MM.1S (cell line): ENCODE measurements around the gene TXNRD1.

Experiments used
- DNase-seq: peaks from one replicate; pipeline ENCODE4 v3.0.0-alpha.2; 2015
- H2AFZ ChIP-seq: fragments of 300-600 bp; sonication (generic); 2 replicates; pipeline ENCODE4 v1.6.0; 2016; ENCODE audit warnings: antibody characterized with exemption, low read length
- H3F3A ChIP-seq: fragments of 300-600 bp; sonication (generic); 2 replicates; pipeline ENCODE4 v1.6.1; 2016; ENCODE audit warnings: mild to moderate bottlenecking, antibody characterized with exemption, low read length, moderate library complexity, mixed read lengths; ENCODE audit not compliant: insufficient read depth
- H3K27ac ChIP-seq: fragments of 300-600 bp; sonication (generic); 2 replicates; pipeline ENCODE4 v1.5.1; 2016; ENCODE audit warnings: mild to moderate bottlenecking, low read length
- H3K27me3 ChIP-seq: fragments of 300-600 bp; sonication (generic); replicated peaks from 2 replicates; pipeline ENCODE4 v1.6.0; 2016; ENCODE audit warnings: low read length; ENCODE audit not compliant: insufficient read depth
- H3K36me3 ChIP-seq: fragments of 300-600 bp; sonication (generic); replicated peaks from 2 replicates; pipeline ENCODE4 v1.6.1; 2016; ENCODE audit warnings: mild to moderate bottlenecking, low read length, mixed read lengths; ENCODE audit not compliant: insufficient read depth
- H3K4me1 ChIP-seq: fragments of 300-600 bp; sonication (generic); 2 replicates; pipeline ENCODE4 v1.6.1; 2016; ENCODE audit warnings: low read length, mixed read lengths
- H3K4me2 ChIP-seq: fragments of 300-600 bp; sonication (generic); 2 replicates; pipeline ENCODE4 v1.6.0; 2016; ENCODE audit warnings: low read depth, low read length
- H3K4me3 ChIP-seq: fragments of 300-600 bp; sonication (generic); 2 replicates; pipeline ENCODE4 v1.5.1; 2016; ENCODE audit warnings: low read length, mixed read lengths
- H3K79me2 ChIP-seq: fragments of 300-600 bp; sonication (generic); 2 replicates; pipeline ENCODE4 v1.6.1; 2016; ENCODE audit warnings: mixed run types, low read length, mixed read lengths
- H3K9ac ChIP-seq: fragments of 300-600 bp; sonication (generic); 2 replicates; pipeline ENCODE4 v1.6.1; 2016; ENCODE audit warnings: low read length, mixed read lengths
- H3K9me2 ChIP-seq: fragments of 300-600 bp; sonication (generic); replicated peaks from 2 replicates; pipeline ENCODE4 v1.6.1; 2016; ENCODE audit warnings: mild to moderate bottlenecking, low read length, mixed read lengths; ENCODE audit not compliant: insufficient read depth
- H3K9me3 ChIP-seq: fragments of 300-600 bp; sonication (generic); replicated peaks from 2 replicates; pipeline ENCODE4 v1.6.1; 2016; ENCODE audit warnings: mild to moderate bottlenecking, low read length, mixed read lengths; ENCODE audit not compliant: insufficient read depth
- H4K20me1 ChIP-seq: fragments of 300-600 bp; sonication (generic); 2 replicates; pipeline ENCODE4 v1.6.1; 2016; ENCODE audit warnings: mild to moderate bottlenecking, low read length, moderate library complexity, mixed read lengths; ENCODE audit not compliant: insufficient read depth
- CTCF ChIP-seq: fragments of 300-600 bp; sonication (generic); IDR thresholded peaks from 2 replicates; pipeline ENCODE4 v1.5.1; 2016; ENCODE audit warnings: antibody characterized with exemption, low read length, mixed read lengths
- EZH2 ChIP-seq: fragments of 300-600 bp; sonication (generic); optimal IDR thresholded peaks from 2 replicates; pipeline ENCODE3; 2017; ENCODE audit warnings: low read depth, mild to moderate bottlenecking, antibody characterized with exemption, low read length, mixed read lengths
- EZH2phosphoT487 ChIP-seq: fragments of 300-600 bp; sonication (generic); IDR thresholded peaks from 2 replicates; pipeline ENCODE4 v1.6.1; 2018; ENCODE audit warnings: antibody characterized with exemption, low read length

Gene TXNRD1

DNA sequence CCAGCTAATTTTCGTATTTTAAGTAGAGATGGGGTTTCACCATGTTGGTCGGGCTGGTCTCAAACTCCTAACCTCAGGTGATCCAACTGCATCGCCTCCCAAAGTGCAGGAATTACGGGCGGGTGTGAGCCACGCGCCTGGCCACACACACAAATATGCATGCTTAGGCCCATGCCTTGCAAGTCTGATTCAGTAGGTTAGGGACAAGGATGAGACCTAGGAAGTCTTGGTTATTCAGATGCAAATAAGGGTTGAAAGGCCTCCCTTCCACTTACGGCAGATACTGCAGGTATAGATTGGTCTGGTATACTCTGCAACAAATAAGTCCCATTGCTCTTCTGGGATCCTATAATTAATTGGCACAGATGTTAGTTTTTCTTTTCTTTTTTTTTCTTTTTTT is 32.9 kb downstream of the TXNRD1 start:
- Histone ChIP-seq H3K36me3 (no peaks in the 10 kb centered on the region), H3K9me3 (no peaks in the 10 kb centered on the region), H3K9me2 (no peaks in the 10 kb centered on the region), H3F3A (no peaks in the 10 kb centered on the region), H3K27ac (no peak overlapping the region), H4K20me1 (no peaks in the 10 kb centered on the region), H3K27me3 (no peaks in the 10 kb centered on the region), H3K4me3 (no peak overlapping the region), H3K9ac (no peak overlapping the region), H2AFZ (no peak overlapping the region), H3K4me1 (no peaks in the 10 kb centered on the region), H3K4me2 (no peak overlapping the region), H3K79me2 (no peaks in the 10 kb centered on the region)
- TF ChIP-seq EZH2 (no peak), CTCF (no peak), EZH2phosphoT487 (no peak)
- no peak for DNase-seq

- DNase-seq: no peak
Measured at GRCh38 chr12:104249017-104249416, 33.4 kb downstream of the TXNRD1 start.

DNA sequence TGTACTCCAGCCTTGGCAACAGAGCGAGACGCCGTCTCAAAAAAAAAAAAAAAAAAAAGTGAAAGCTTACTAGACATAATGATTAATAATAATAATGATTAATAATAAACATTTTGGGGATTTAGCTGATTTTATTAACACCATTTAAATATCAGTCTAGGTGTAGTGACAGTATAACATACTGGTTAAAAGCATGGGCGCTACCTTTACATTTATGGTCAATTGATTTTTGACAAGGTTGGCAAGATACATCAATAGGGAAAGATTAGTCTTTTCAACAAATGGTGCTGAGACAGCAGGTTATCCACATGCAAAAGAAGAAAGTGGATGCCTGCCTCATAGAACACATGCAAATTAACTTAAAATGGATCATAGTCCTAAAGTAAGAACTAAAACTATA is 34.3 kb downstream of the TXNRD1 start:
- no peak for DNase-seq
- Histone ChIP-seq H3K9me2 (no peaks in the 10 kb centered on the region), H3K36me3 (no peaks in the 10 kb centered on the region), H2AFZ (no peak overlapping the region), H3K27ac (no peak overlapping the region), H3K4me2 (no peak overlapping the region), H3K27me3 (no peaks in the 10 kb centered on the region), H3K79me2 (no peaks in the 10 kb centered on the region), H3K9me3 (no peaks in the 10 kb centered on the region), H3K9ac (no peak overlapping the region), H3K4me3 (no peak overlapping the region), H4K20me1 (no peaks in the 10 kb centered on the region), H3K4me1 (no peaks in the 10 kb centered on the region), H3F3A (no peaks in the 10 kb centered on the region)
- TF ChIP-seq EZH2 (no peak), CTCF (no peak), EZH2phosphoT487 (no peak)

More at GRCh38 chr12:104249017-104249416, 33.4 kb downstream of the TXNRD1 start:
- Histone ChIP-seq H3K9me2 (no peaks in the 10 kb centered on the region), H3K79me2 (no peaks in the 10 kb centered on the region), H4K20me1 (no peaks in the 10 kb centered on the region), H2AFZ (no peak overlapping the region), H3K36me3 (no peaks in the 10 kb centered on the region), H3K27me3 (no peaks in the 10 kb centered on the region), H3K4me2 (no peak overlapping the region), H3F3A (no peaks in the 10 kb centered on the region), H3K27ac (no peak overlapping the region), H3K9me3 (no peaks in the 10 kb centered on the region), H3K4me3 (no peak overlapping the region), H3K4me1 (no peaks in the 10 kb centered on the region), H3K9ac (no peak overlapping the region)
- no peak for TF ChIP-seq EZH2phosphoT487
- TF ChIP-seq EZH2: no peak
- TF ChIP-seq CTCF: no peak
